Activated CD4-positive, alpha-beta T cell treated with anti-CD3 and anti-CD28 coated beads for 1 hour (primary cell): ENCODE results near the gene PHETA1.

Source experiments
- DNase-seq: peaks from one replicate; pipeline ENCODE4 v3.0.0-alpha.2; 2020

PHETA1 gene

GRCh38 chr12:111319600-111320257 is 49.2 kb downstream of the PHETA1 start:
- no peak for DNase-seq

- DNase-seq: no peak
Measured at GRCh38 chr12:111318450-111318849, 50.4 kb downstream of the PHETA1 start.

- DNase-seq: no peak
Measured at GRCh38 chr12:111316671-111317070, 52.2 kb downstream of the PHETA1 start.

GRCh38 chr12:111314953-111315539 is 53.8 kb downstream of the PHETA1 start:
- DNase-seq: no peak

- peak; percentile 62 for DNase-seq
Measured at GRCh38 chr12:111313833-111314259, 55.0 kb downstream of the PHETA1 start.

GRCh38 chr12:111312708-111313107 is 56.2 kb downstream of the PHETA1 start:
- DNase-seq: no peak

- no peak for DNase-seq
Measured at GRCh38 chr12:111312016-111312415, 56.9 kb downstream of the PHETA1 start.

GRCh38 chr12:111311011-111311410 is 57.9 kb downstream of the PHETA1 start:
- no peak for DNase-seq
